ENCODE data around the gene ATOSA.

ATOSA gene

DNA sequence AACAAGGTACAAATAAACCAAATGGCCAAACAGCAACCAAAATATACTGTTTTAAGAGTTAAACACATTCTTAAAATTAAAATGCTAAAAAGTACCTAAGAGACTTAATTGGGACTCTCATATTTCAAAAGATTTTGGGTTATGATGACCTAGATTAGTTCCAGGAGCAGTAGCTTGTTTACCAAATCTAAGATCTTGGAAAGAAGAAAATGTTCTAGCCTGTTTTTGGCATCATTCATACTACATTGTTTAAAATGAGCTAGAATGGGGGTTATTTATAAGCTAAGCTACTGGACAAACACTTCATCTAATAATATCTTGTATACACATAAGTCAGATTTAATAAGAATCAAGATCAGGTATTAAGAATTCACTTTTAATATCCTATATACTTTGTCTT, 22.8 kb downstream of the ATOSA start:
- FAIRE-seq: no peak
- no peak for DNase-seq (ENCODE audit: insufficient read length, low spot score)

GRCh38 chr15:52653431-52653964, 25.7 kb downstream of the ATOSA start:
- DNase-seq (ENCODE audit: insufficient read length, low spot score) (peak; percentile 32), FAIRE-seq (no peak)

DNA sequence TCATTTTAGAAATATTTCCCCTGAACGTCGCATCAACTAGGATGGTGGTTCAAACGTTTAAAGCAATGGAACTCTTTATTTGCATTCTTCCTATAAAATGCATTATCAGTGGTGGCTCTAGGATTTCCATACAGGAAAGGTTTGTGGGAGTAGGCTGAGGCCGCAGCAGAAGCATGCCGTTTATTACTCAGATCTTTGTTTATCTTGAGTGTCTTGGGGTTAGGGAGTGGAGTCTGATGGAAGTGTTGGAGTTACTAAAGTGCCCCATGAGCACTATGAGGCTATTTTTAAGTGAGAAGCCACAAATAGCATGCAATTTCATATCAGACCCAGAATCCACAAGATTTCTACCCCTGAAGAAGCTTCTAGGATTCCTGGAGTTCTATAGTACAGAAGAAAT, 26.2 kb downstream of the ATOSA start:
- FAIRE-seq (no peak), DNase-seq (ENCODE audit: insufficient read length, low spot score) (no peak)

GRCh38 chr15:52652286-52652685, 26.9 kb downstream of the ATOSA start:
- DNase-seq (ENCODE audit: insufficient read length, low spot score) (no peak), FAIRE-seq (no peak)

GRCh38 chr15:52651868-52652267, 27.3 kb downstream of the ATOSA start:
- FAIRE-seq (peak; percentile 89), DNase-seq (ENCODE audit: insufficient read length, low spot score) (peak; percentile 58)

DNA sequence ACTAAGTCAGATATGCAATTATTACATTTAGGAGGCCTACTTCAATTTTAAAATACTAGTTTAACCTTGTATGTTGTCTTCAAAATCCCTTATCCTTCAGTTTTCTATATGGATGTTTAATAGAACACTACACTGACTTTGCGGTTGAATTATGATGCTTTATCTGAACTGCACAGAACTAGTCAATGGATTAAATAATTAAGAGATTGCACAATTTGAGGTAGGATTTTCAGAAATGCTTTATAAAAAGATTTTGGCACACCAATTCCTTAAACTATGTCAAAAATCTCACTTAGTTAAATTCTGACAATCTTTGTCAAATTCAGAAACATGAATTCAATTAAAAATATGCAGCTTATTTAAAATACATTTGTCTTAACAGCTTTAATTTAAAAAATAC, 28.1 kb downstream of the ATOSA start:
- FAIRE-seq: no peak
- DNase-seq (ENCODE audit: insufficient read length, low spot score): no peak

DNA sequence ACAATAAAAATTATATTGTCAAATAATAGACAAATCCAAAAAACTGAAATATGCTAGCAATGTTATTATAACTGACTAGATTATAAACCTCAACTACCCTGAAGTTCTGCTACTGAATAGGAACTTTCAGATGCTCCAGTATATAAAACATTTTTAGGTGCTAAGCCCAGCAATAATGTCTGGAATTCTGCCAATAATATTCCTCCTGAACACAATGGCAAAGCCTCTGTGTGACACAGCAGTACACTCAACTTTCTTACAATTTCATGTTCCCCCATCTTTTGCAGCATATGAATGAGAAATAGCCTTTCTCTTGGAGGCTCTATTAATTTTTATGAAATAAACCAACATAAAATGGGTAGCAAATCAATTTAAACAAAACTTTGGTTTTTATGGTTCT, 29.5 kb downstream of the ATOSA start:
- no peak for DNase-seq (ENCODE audit: insufficient read length, low spot score)
- FAIRE-seq: no peak

DNA sequence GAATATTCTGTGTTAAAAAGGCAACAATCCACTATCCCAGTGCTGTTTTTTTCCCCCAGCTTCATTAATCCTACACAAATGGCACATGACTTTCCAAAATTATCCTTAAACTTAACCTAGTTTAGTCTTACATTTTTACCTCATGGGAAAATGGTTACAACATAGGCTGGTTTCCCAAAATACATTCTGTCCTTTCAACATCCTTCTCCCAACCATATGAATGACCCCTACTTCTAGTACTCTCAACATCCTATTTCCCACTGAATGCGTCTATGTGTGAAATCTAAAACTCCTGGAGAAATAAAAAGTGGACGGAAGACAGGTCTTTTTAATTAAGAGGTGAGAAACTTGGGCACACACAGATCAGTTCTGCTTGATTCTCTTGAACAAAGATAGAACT, 33.3 kb downstream of the ATOSA start:
- no peak for DNase-seq (ENCODE audit: insufficient read length, low spot score)
- FAIRE-seq: no peak

- no peak for FAIRE-seq
- DNase-seq (ENCODE audit: insufficient read length, low spot score): peak; percentile 23
Observed at GRCh38 chr15:52642386-52643361, 36.5 kb downstream of the ATOSA start.

- FAIRE-seq (no peak), DNase-seq (ENCODE audit: insufficient read length, low spot score) (no peak)
Observed at GRCh38 chr15:52636459-52636858, 42.7 kb downstream of the ATOSA start.

DNA sequence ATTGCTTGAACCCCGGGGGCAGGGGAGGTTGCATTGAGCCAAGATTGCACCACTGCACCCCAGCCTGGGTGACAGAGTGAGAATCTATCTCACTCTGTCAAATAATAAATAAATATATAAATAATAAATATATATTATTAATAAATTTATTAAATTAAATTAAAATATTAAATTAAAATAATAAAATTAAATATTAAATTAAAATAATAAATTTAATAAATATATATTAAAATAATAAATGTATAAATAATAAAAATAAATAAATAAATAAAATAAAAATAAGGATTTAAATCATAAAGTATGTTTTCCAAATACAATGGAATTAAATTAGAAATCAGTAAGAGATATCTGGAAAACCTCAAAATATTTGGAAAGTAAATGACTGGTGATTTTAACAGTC, 43.3 kb downstream of the ATOSA start:
- DNase-seq (ENCODE audit: insufficient read length, low spot score): no peak
- FAIRE-seq: no peak
